Measurements from ENCODE around the gene FOSL1. TPM values are rescaled to one million over a fixed set of nuclear protein-coding genes. Genes with fewer than 3 reads are reported as not detected.
"Not testable (repeated sequence)": the region's sequence is repeated elsewhere in the genome, so short reads cannot be mapped to it uniquely, and the experiment has no call there.

Gene FOSL1
- total RNA-seq, 2 donors from 2014 or later, result 11.9 to 18.8 TPM

- DNase-seq (no peak), ATAC-seq (replicated peaks in 1 of 2) (no peak)
- Mint-ChIP-seq H3K27ac (no peak overlapping the region), H3K4me3 (no peak overlapping the region), H3K36me3 (ENCODE audit: insufficient read depth in 2 of 2) (peaks cover 23 to 41% of the 10 kb centered on the region in 2 donors), H3K9me3 (no peaks in the 10 kb centered on the region), H3K4me1 (ENCODE audit: low read depth) (peaks cover 38% of the 10 kb centered on the region), H3K27me3 (ENCODE audit: low read depth) (no peaks in the 10 kb centered on the region)
Measured at GRCh38 chr11:65851811-65852507, 48.2 kb downstream of the FOSL1 start.

GRCh38 chr11:65851083-65851579 is 49.1 kb downstream of the FOSL1 start:
- peaks cover 30% of the 10 kb centered on the region for H3K4me1 Mint-ChIP-seq (ENCODE audit: low read depth)
- no peaks in the 10 kb centered on the region for H3K9me3 Mint-ChIP-seq
- peaks cover 16 to 33% of the 10 kb centered on the region in 2 donors for H3K36me3 Mint-ChIP-seq (ENCODE audit: insufficient read depth in 2 of 2)
- H3K27me3 Mint-ChIP-seq (ENCODE audit: low read depth), result no peaks in the 10 kb centered on the region
- peak; percentile 2 to 7 for ATAC-seq (replicated peaks in 1 of 2)
- H3K27ac Mint-ChIP-seq, result no peak overlapping the region
- no peak overlapping the region for H3K4me3 Mint-ChIP-seq
- no peak for DNase-seq

GRCh38 chr11:65850217-65851082 is 49.7 kb downstream of the FOSL1 start:
- ATAC-seq (replicated peaks in 1 of 2), result peak; percentile 7 to 18
- peaks cover 23% of the 10 kb centered on the region for H3K4me1 Mint-ChIP-seq (ENCODE audit: low read depth)
- H3K9me3 Mint-ChIP-seq, result no peaks in the 10 kb centered on the region
- peaks cover 14 to 29% of the 10 kb centered on the region in 2 donors for H3K36me3 Mint-ChIP-seq (ENCODE audit: insufficient read depth in 2 of 2)
- DNase-seq, result no peak
- H3K4me3 Mint-ChIP-seq, result no peak overlapping the region
- no peaks in the 10 kb centered on the region for H3K27me3 Mint-ChIP-seq (ENCODE audit: low read depth)
- H3K27ac Mint-ChIP-seq, result no peak overlapping the region

- no peak overlapping the region for H3K4me3 Mint-ChIP-seq
- ATAC-seq (replicated peaks in 1 of 2) (peak; percentile 3 to 8), DNase-seq (no peak)
- H3K9me3 Mint-ChIP-seq, result no peaks in the 10 kb centered on the region
- H3K27ac Mint-ChIP-seq, result no peak overlapping the region
- H3K36me3 Mint-ChIP-seq (ENCODE audit: insufficient read depth in 2 of 2), result peaks cover 11 to 24% of the 10 kb centered on the region in 2 donors
- H3K4me1 Mint-ChIP-seq (ENCODE audit: low read depth), result peaks cover 17% of the 10 kb centered on the region
- no peaks in the 10 kb centered on the region for H3K27me3 Mint-ChIP-seq (ENCODE audit: low read depth)
Measured at GRCh38 chr11:65849771-65850216, 50.4 kb downstream of the FOSL1 start.

GRCh38 chr11:65849366-65849765 is 50.8 kb downstream of the FOSL1 start:
- Mint-ChIP-seq H3K27ac (no peak overlapping the region), H3K4me3 (no peak overlapping the region), H3K9me3 (no peaks in the 10 kb centered on the region), H3K36me3 (ENCODE audit: insufficient read depth in 2 of 2) (peaks cover 8 to 20% of the 10 kb centered on the region in 2 donors), H3K4me1 (ENCODE audit: low read depth) (peaks cover 12% of the 10 kb centered on the region), H3K27me3 (ENCODE audit: low read depth) (no peaks in the 10 kb centered on the region)
- ATAC-seq (replicated peaks in 1 of 2), result peak; percentile 12 to 18
- DNase-seq, result no peak

GRCh38 chr11:65848693-65849092 is 51.5 kb downstream of the FOSL1 start:
- not testable (repeated sequence) for ATAC-seq (replicated peaks in 1 of 2); H3K4me1 Mint-ChIP-seq (ENCODE audit: low read depth); DNase-seq; H3K27ac Mint-ChIP-seq; H3K27me3 Mint-ChIP-seq (ENCODE audit: low read depth); H3K9me3 Mint-ChIP-seq; H3K4me3 Mint-ChIP-seq
- H3K36me3 Mint-ChIP-seq (ENCODE audit: insufficient read depth in 2 of 2), result peaks cover 3 to 14% of the 10 kb centered on the region in 2 donors

- Mint-ChIP-seq H3K27ac (peak overlapping the region; percentile 28), H3K36me3 (ENCODE audit: insufficient read depth in 2 of 2) (peaks cover 0 to 9% of the 10 kb centered on the region in 2 donors), H3K4me1 (ENCODE audit: low read depth) (no peaks in the 10 kb centered on the region), H3K27me3 (ENCODE audit: low read depth) (no peaks in the 10 kb centered on the region), H3K4me3 (no peak overlapping the region), H3K9me3 (no peaks in the 10 kb centered on the region)
- DNase-seq, result no peak
- ATAC-seq (replicated peaks in 1 of 2), result no peak
Measured at GRCh38 chr11:65847746-65848145, 52.4 kb downstream of the FOSL1 start.

GRCh38 chr11:65844231-65844872 is 55.8 kb downstream of the FOSL1 start:
- no peak overlapping the region for H3K4me3 Mint-ChIP-seq

GRCh38 chr11:65843811-65844210 is 56.4 kb downstream of the FOSL1 start:
- Mint-ChIP-seq H3K36me3 (ENCODE audit: insufficient read depth in 2 of 2) (no peaks in the 10 kb centered on the region), H3K9me3 (no peaks in the 10 kb centered on the region), H3K27ac (no peak overlapping the region), H3K4me1 (ENCODE audit: low read depth) (no peaks in the 10 kb centered on the region), H3K4me3 (no peak overlapping the region), H3K27me3 (ENCODE audit: low read depth) (no peaks in the 10 kb centered on the region)
- ATAC-seq (replicated peaks in 1 of 2) (no peak), DNase-seq (no peak)

More at GRCh38 chr11:65844231-65844872, 55.8 kb downstream of the FOSL1 start:
- ATAC-seq (replicated peaks in 1 of 2), result no peak
- no peak for DNase-seq
- Mint-ChIP-seq H3K9me3 (no peaks in the 10 kb centered on the region), H3K27me3 (ENCODE audit: low read depth) (no peaks in the 10 kb centered on the region), H3K4me1 (ENCODE audit: low read depth) (no peaks in the 10 kb centered on the region), H3K27ac (no peak overlapping the region), H3K36me3 (ENCODE audit: insufficient read depth in 2 of 2) (no peaks in the 10 kb centered on the region)

GRCh38 chr11:65842144-65842543 is 58.0 kb downstream of the FOSL1 start:
- Mint-ChIP-seq H3K9me3 (no peaks in the 10 kb centered on the region), H3K36me3 (ENCODE audit: insufficient read depth in 2 of 2) (no peaks in the 10 kb centered on the region), H3K4me3 (no peak overlapping the region), H3K27ac (no peak overlapping the region), H3K27me3 (ENCODE audit: low read depth) (no peaks in the 10 kb centered on the region), H3K4me1 (ENCODE audit: low read depth) (no peaks in the 10 kb centered on the region)
- ATAC-seq (replicated peaks in 1 of 2) (no peak), DNase-seq (no peak)
